CD4-positive, alpha-beta T cell treated with Interleukin-15 for 4 hours (primary cell): Measurements from ENCODE around the gene SLC35G2.
"Not testable (repeated sequence)": the region's sequence is repeated elsewhere in the genome, so short reads cannot be mapped to it uniquely, and the experiment has no call there.

Experiments used
- DNase-seq: peaks from one replicate; pipeline ENCODE4 v3.0.0-alpha.2; 2020; ENCODE audit warnings: low spot score

Gene SLC35G2

DNA sequence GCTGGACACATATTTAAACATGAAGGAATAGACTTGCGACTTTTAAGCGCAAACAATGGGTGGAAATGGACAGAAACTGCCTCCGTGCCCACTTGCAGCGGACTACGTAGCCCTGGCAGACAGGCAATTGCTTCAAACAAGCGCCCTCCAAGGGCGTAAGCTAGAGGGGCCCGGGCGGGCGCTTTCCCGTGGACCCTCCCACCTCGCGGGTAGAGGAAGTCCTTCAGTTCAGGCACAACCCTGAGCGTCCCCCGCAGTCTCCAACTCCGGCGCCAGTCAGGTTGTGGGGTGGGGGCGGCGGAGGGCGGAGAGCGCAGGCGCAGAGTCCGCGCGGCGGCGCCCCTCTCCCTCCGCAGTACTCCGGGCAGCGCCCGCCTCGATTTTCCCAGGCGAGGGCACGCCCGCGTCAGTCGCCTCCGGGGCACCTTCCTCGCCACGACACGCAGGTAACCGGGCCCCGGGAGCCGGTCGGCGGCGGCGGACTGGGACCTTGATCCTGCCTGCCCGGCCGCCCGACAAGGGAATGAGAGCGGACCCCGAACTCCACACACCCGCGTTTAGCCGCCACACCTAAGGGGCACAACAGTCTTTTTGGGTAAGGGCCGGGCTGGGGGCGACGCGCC, at the start of gene SLC35G2:
SLC35G2 (plus strand) TSS at position 358 of the 623 bp plus-strand sequence. CDS start 35,335 bp downstream, outside the sequence.
- peak; percentile 19 for DNase-seq

DNA sequence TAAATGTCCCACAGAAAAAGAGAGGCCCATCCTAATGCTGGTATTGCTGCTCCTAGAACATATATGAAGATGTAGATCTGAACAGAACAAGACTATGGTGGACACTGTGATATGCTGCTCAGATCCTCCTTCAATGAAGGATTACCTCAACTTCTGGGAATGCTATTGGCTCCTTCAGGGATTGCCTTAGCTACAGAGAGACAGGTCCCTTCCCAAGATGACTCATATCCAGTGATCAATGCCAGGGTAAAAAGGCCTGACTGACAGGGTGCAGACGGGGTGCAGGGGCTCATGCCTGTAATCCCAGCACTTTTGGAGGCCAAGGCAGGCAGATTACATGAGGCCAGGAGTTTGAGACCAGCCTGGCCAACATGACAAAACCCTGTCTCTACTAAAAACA, 46.2 kb upstream of the SLC35G2 start:
- DNase-seq: no peak

- DNase-seq: no peak
Measured at GRCh38 chr3:136778865-136779264, 40.1 kb upstream of the SLC35G2 start.

DNA sequence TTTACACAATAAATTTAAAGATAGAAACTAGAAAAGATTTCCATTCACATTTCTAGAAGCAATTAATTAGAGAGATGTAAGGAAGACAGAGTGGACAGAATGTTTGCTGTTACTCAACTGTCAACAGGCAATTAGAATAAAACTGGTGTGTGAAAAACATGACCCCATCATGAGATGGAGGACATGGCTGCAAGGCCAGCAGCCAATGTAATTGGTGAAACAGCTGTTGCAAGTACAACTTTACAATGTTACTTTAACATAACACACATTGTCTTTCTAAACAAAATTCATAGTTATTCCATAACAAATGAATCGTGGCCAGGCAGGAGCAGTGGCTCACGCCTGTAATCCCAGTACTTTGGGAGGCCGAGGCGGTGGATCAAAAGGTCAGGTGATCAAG, 38.2 kb upstream of the SLC35G2 start:
- DNase-seq: no peak

- DNase-seq: no peak
Measured at GRCh38 chr3:136783708-136784191, 35.2 kb upstream of the SLC35G2 start.

GRCh38 chr3:136787349-136787748, 31.6 kb upstream of the SLC35G2 start:
- DNase-seq: peak; percentile 16

- DNase-seq: no peak
Measured at GRCh38 chr3:136788154-136788553, 30.8 kb upstream of the SLC35G2 start.

- no peak for DNase-seq
Measured at GRCh38 chr3:136789976-136790375, 28.9 kb upstream of the SLC35G2 start.

GRCh38 chr3:136790786-136791185, 28.1 kb upstream of the SLC35G2 start:
- no peak for DNase-seq

DNA sequence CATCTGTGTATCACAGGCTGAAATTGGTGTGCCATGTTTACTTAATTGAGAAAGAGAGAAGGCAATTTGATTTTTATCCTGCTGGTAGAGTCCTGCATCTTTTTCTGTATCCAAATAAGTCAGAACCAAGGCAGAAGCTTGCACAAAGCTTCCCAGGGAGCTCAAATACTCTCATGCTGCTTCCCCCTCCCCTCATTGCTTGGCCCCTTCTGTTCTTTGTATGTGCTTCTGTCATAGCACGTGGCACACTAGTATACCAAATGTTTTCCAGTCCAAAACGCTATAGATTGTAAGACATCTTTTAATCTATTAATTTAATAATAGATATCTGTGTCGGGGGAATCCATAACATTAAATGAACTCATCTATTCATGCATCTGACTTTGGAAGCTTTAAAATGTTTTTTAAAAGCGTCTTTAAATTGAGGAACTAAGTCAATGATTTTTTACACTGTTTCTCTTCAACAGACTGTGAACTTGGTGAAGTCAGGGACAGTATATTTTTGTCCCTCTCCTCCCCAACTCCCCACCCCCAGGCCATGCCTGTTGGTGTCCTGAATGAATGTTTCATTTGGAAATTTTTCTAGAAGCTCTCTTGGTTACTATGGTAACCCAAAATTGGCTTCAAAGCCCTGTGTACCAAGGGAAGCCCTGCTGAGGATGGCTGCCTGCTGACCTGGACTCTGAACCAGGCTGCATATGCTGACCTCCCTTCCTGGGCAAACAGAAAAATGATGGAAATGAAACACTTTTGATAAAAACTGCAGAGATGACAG, 26.2 kb upstream of the SLC35G2 start:
- DNase-seq: no peak

DNA sequence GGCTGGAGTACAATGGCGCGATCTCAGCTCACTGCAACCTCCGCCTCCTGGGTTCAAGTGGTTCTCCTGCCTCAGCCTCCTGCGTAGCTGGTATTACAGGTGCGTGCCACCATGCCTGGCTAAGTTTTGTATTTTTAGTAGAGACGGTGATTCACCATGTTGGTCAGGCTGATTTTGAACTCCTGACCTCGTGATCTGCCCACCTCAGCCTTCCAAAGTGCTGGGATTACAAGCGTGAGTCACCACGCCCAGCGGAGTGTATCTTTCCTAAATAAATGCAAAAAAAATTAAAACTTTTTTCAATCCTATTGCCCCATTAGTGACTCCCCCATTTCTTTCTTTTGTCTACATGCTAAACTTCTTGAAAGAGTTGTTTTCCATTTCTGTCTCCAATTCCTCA, 17.8 kb upstream of the SLC35G2 start:
- not testable (repeated sequence) for DNase-seq

GRCh38 chr3:136802481-136802996, 16.4 kb upstream of the SLC35G2 start:
- DNase-seq: no peak

DNA sequence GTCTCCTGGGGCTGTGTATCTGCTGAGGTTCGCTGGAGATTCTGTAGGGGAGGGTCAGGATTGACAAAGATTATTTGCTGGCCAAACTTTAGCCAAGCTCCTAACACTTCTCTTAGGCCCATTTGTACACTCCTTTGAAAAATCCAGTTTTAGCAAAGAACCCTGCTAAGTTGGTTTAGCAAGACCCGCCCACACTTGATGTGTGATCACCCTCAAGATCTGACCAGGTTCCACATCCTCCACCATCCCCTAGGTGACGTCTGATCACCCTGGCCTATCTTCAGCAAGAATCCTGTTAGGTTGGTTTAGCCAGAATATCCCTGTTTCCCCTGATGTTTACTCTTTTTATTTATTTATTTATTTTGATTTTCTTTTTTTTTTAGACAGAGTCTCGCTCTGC, 14.8 kb upstream of the SLC35G2 start:
- no peak for DNase-seq

DNA sequence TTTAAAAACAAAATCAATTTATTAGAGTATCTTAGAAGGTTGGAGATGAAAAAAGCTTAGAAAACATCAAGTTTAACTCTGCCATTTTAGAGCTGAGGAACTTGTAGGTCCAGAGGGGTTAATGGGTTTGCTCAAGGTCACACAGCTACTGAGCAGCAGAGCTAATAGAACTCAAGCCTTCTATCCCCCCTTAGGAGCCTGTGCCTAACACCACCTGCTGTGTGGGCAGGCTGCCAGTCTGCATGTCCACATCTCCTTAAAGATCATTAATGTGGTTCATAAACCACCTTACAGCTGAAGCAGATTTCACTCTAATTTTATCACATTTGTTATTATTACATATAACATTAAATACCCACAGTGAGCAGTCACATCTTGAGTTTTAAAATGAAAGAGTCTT, 14.1 kb upstream of the SLC35G2 start:
- DNase-seq: no peak

DNA sequence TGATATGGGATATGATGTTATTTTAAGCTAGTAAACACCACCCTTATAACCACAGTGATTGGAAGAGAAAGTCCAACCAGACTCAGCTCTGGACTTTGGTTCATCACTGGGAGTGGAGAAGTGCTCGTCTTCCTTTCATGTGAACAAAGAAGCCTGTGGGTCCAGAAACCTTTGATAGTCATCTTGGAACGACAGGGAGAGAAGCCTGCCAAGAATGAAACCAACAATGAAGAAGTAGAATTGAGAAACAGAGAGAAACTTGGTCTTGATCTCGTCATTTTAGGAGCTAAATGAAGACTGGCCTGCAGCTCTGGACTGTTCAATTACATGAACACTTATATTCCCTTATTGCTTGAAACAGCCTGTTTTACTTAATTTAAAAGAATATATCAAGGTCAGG, 13.1 kb upstream of the SLC35G2 start:
- no peak for DNase-seq

- DNase-seq: no peak
Measured at GRCh38 chr3:136811701-136812100, 7.2 kb upstream of the SLC35G2 start.

- DNase-seq: no peak
Measured at GRCh38 chr3:136817448-136817847, 1.5 kb upstream of the SLC35G2 start.

DNA sequence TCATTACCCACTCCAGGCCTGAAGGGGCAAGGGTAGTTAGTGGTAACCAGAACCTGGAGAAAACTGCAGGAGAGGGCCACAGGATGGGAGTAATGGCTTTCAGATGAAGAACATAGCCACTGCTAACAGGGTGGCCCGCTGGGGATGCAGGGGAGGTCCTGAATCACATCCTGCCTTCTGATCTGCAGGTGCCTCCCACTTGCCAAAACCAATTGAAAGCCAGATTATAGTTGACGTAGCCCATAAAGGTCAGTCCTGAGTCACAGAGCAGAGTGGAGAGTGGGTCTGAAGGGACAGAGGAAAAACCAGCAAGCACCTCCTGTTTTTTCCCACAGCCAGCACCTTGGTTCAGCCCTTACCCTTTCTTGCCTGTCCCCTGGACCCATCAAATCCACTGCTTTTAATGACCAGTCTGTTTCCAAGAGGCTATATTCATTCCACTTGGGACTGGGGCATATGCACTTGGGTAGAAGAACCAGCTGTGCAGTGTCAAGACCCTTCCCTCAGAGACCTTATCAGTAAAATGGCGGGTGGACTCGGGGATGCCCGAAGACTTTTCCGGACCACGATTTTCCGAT, 646 bp upstream of the SLC35G2 start:
- peak; percentile 37 for DNase-seq

DNA sequence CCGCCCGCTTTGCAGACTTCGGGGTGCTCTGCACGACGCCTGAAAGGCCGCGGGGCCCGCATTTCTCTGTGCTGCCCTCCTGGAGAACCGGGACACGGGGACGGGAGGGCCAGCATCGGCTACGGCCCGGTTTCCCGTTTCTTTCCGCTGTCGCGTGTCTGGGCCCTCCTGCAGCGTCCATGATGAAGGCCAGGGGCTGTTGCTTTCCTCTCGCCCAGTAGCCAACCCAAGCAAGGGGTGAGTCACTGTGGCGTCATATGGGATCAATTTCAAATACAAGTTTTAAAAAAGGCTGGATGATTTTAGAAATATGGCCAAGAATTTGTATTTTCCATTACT, 435 bp downstream of the SLC35G2 start:
- DNase-seq: no peak

GRCh38 chr3:136819731-136820679, 1.1 kb downstream of the SLC35G2 start:
- no peak for DNase-seq

DNA sequence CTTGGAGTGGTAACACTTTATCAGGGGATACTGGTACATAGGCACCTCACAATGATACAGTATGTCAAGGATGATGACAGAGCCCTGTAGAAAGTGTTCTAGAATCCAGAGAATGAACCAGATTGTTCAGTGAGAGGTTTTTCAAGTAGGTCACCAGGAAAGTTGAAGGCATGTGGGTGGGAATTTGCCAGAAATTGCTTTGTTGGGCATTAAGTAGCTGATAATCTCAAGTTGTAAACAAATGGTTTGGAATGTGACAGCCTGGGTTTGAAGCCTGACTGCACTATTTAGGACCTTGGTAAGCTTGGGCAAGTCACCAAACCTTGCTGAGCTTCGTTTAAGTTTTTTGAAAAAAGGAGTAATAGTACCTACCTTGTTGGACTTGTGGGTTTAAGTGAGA, 12.5 kb downstream of the SLC35G2 start:
- no peak for DNase-seq
